Smooth muscle cell (in vitro differentiated cells): ENCODE results near the gene PHB1. TPM values are rescaled to one million over a fixed set of nuclear protein-coding genes. Genes with fewer than 3 reads are reported as not detected.
"Not testable (repeated sequence)": the region's sequence is repeated elsewhere in the genome, so short reads cannot be mapped to it uniquely, and the experiment has no call there.

Experiments
- DNase-seq: peaks from one replicate; lab custom pipeline; 2025; ENCODE audit not compliant: unreplicated experiment; lab: John Stamatoyannopoulos, UW
- H2AFZ ChIP-seq: fragments of 200-600 bp; sonication (generic); 2 replicates; pipeline ENCODE4 v1.6.0; 2016; ENCODE audit warnings: antibody characterized with exemption, low read depth, mild to moderate bottlenecking
- H3F3A ChIP-seq: fragments of 200-600 bp; sonication (generic); 2 replicates; pipeline ENCODE4 v1.6.0; 2017; ENCODE audit warnings: antibody characterized with exemption, low read depth
- H3K27ac ChIP-seq: fragments of 200-600 bp; sonication (generic); 2 replicates; pipeline ENCODE4 v1.5.1; 2016; ENCODE audit warnings: low read depth, mild to moderate bottlenecking
- H3K27me3 ChIP-seq: fragments of 200-600 bp; sonication (generic); 2 replicates; pipeline ENCODE4 v1.6.1; 2016; ENCODE audit warnings: low read depth, mild to moderate bottlenecking
- H3K36me3 ChIP-seq: fragments of 200-600 bp; sonication (generic); 2 replicates; pipeline ENCODE4 v1.5.1; 2016; ENCODE audit warnings: low read depth
- H3K4me1 ChIP-seq: fragments of 200-600 bp; sonication (generic); 2 replicates; pipeline ENCODE4 v1.5.1; 2016; ENCODE audit warnings: low read depth
- H3K4me2 ChIP-seq: fragments of 200-600 bp; sonication (generic); 2 replicates; pipeline ENCODE4 v1.6.0; 2016; ENCODE audit warnings: mild to moderate bottlenecking
- H3K4me3 ChIP-seq: fragments of 200-600 bp; sonication (generic); 2 replicates; pipeline ENCODE4 v1.5.1; 2016; ENCODE audit warnings: mild to moderate bottlenecking
- H3K79me2 ChIP-seq: fragments of 200-600 bp; sonication (generic); 2 replicates; pipeline ENCODE4 v1.6.0; 2016; ENCODE audit warnings: low read depth, mild to moderate bottlenecking
- H3K9ac ChIP-seq: fragments of 200-600 bp; sonication (generic); 2 replicates; pipeline ENCODE4 v1.6.0; 2016; ENCODE audit warnings: low read depth
- H3K9me3 ChIP-seq: fragments of 200-600 bp; sonication (generic); replicated peaks from 2 replicates; pipeline ENCODE4 v1.5.1; 2016; ENCODE audit warnings: low read depth
- H4K20me1 ChIP-seq: fragments of 200-600 bp; sonication (generic); 2 replicates; pipeline ENCODE4 v1.6.0; 2016; ENCODE audit warnings: low read depth
- CTCF ChIP-seq: fragments of 200-600 bp; sonication (generic); IDR thresholded peaks from 2 replicates; pipeline ENCODE4 v1.5.1; 2017; ENCODE audit warnings: borderline replicate concordance, mild to moderate bottlenecking, antibody characterized with exemption; ENCODE audit not compliant: insufficient read depth, poor library complexity, severe bottlenecking
- WGBS: methylation state at CpG from one replicate; pipeline ENCODE4 v1.1.7; 2016; ENCODE audit warnings: low lambda C conversion rate; 5-methylcytosine and 5-hydroxymethylcytosine counted together
- polyA plus RNA-seq: library from polyadenylated mRNA; unstranded; fragments of >200 nt; fragmentation: Nextera tagmentation; extraction: Ambion mirVana; gene quantifications from 2 replicates; pipeline ENCODE4 v1.2.1, GENCODE V29; 2016
- total RNA-seq: library from RNA; depleted of rRNA; stranded (reverse); fragments of >200 nt; gene quantifications from 2 replicates; pipeline ENCODE4 v1.2.3, GENCODE V29; 2014

The PHB1 gene
- total and polyA plus RNA-seq, 2 experiments from 2014 or later, result 90.1 to 184 TPM

GRCh38 chr17:49431743-49432142, 17.1 kb upstream of the PHB1 start:
- DNase-seq, result no peak
- 87% methylated on average over 8 of the region's 8 CpGs for WGBS

GRCh38 chr17:49425004-49425286, 10.3 kb upstream of the PHB1 start:
- H3K4me1 ChIP-seq, result no peaks in the 10 kb centered on the region

More at GRCh38 chr17:49431743-49432142, 17.1 kb upstream of the PHB1 start:
- no peak for TF ChIP-seq CTCF
- H3K27ac ChIP-seq, result no peak overlapping the region
- peaks cover 11% of the 10 kb centered on the region for H3K27me3 ChIP-seq
- no peaks in the 10 kb centered on the region for H3F3A ChIP-seq
- no peak overlapping the region for H3K4me2 ChIP-seq
- H3K79me2 ChIP-seq, result no peaks in the 10 kb centered on the region
- H2AFZ ChIP-seq, result no peak overlapping the region
- H3K4me1 ChIP-seq, result peaks cover 7% of the 10 kb centered on the region
- H3K4me3 ChIP-seq, result no peak overlapping the region
- H3K9me3 ChIP-seq, result no peaks in the 10 kb centered on the region
- H4K20me1 ChIP-seq, result no peaks in the 10 kb centered on the region
- H3K9ac ChIP-seq, result no peak overlapping the region
- no peaks in the 10 kb centered on the region for H3K36me3 ChIP-seq

GRCh38 chr17:49424276-49425003, 9.8 kb upstream of the PHB1 start:
- not testable (repeated sequence) for H3K4me2 ChIP-seq, H4K20me1 ChIP-seq, H3F3A ChIP-seq, H2AFZ ChIP-seq, H3K4me3 ChIP-seq, H3K4me1 ChIP-seq, H3K27ac ChIP-seq, H3K79me2 ChIP-seq, H3K9me3 ChIP-seq, H3K36me3 ChIP-seq, DNase-seq, H3K9ac ChIP-seq
- H3K27me3 ChIP-seq, result peaks cover 13% of the 10 kb centered on the region
- 91% methylated on average over 16 of the region's 16 CpGs for WGBS

More at GRCh38 chr17:49425004-49425286, 10.3 kb upstream of the PHB1 start:
- Histone ChIP-seq H3K4me2 (no peak overlapping the region), H3K9ac (no peak overlapping the region), H3K9me3 (no peaks in the 10 kb centered on the region), H3K27me3 (peaks cover 13% of the 10 kb centered on the region), H2AFZ (no peak overlapping the region), H3K27ac (no peak overlapping the region), H4K20me1 (no peaks in the 10 kb centered on the region), H3F3A (no peaks in the 10 kb centered on the region), H3K4me3 (no peak overlapping the region), H3K79me2 (no peaks in the 10 kb centered on the region), H3K36me3 (no peaks in the 10 kb centered on the region)
- TF ChIP-seq CTCF, result no peak
- DNase-seq, result no peak

- Histone ChIP-seq H3F3A (no peaks in the 10 kb centered on the region), H3K79me2 (no peaks in the 10 kb centered on the region), H4K20me1 (no peaks in the 10 kb centered on the region), H3K36me3 (no peaks in the 10 kb centered on the region), H2AFZ (no peak overlapping the region), H3K4me1 (no peaks in the 10 kb centered on the region), H3K27ac (no peak overlapping the region), H3K9me3 (no peaks in the 10 kb centered on the region), H3K9ac (no peak overlapping the region), H3K4me3 (no peak overlapping the region), H3K4me2 (no peak overlapping the region), H3K27me3 (peaks cover 11% of the 10 kb centered on the region)
- no peak for TF ChIP-seq CTCF
- no peak for DNase-seq
- 53% methylated on average over 1 of the region's 1 CpG for WGBS
Measured at GRCh38 chr17:49422714-49423113, 8.0 kb upstream of the PHB1 start.

- not testable (repeated sequence) for H3K27ac ChIP-seq, H3F3A ChIP-seq, H3K27me3 ChIP-seq, H3K4me3 ChIP-seq, H3K9ac ChIP-seq, H3K4me1 ChIP-seq, H4K20me1 ChIP-seq, H2AFZ ChIP-seq, H3K36me3 ChIP-seq, H3K79me2 ChIP-seq, H3K9me3 ChIP-seq, H3K4me2 ChIP-seq, DNase-seq
- 90% methylated on average over 23 of the region's 23 CpGs for WGBS
Measured at GRCh38 chr17:49419761-49420160, 5.1 kb upstream of the PHB1 start.

GRCh38 chr17:49418754-49419740, 4.4 kb upstream of the PHB1 start:
- H3K4me1 ChIP-seq, H3K9ac ChIP-seq, H3K4me3 ChIP-seq, H3F3A ChIP-seq, H3K9me3 ChIP-seq, H2AFZ ChIP-seq, H3K36me3 ChIP-seq, H3K79me2 ChIP-seq, H3K4me2 ChIP-seq, DNase-seq, H3K27me3 ChIP-seq, H4K20me1 ChIP-seq, H3K27ac ChIP-seq: not testable (repeated sequence)
- 93% methylated on average over 22 of the region's 32 CpGs for WGBS
